HG03103 (cell line): ENCODE data around the gene UBLCP1.
A peak's percentile ranks its signal among the peaks of the same experiment; 100 is the strongest.
"Not testable (repeated sequence)": the region's sequence is repeated elsewhere in the genome, so short reads cannot be mapped to it uniquely, and the experiment has no call there.

ENCODE experiments used
- ATAC-seq: cut with Tn5 transposase; IDR thresholded peaks from one replicate; pipeline ENCODE4 v1.9.1; 2021; ENCODE audit warnings: low read depth; ENCODE audit not compliant: unreplicated experiment

UBLCP1 gene, protein sequence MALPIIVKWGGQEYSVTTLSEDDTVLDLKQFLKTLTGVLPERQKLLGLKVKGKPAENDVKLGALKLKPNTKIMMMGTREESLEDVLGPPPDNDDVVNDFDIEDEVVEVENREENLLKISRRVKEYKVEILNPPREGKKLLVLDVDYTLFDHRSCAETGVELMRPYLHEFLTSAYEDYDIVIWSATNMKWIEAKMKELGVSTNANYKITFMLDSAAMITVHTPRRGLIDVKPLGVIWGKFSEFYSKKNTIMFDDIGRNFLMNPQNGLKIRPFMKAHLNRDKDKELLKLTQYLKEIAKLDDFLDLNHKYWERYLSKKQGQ

DNA sequence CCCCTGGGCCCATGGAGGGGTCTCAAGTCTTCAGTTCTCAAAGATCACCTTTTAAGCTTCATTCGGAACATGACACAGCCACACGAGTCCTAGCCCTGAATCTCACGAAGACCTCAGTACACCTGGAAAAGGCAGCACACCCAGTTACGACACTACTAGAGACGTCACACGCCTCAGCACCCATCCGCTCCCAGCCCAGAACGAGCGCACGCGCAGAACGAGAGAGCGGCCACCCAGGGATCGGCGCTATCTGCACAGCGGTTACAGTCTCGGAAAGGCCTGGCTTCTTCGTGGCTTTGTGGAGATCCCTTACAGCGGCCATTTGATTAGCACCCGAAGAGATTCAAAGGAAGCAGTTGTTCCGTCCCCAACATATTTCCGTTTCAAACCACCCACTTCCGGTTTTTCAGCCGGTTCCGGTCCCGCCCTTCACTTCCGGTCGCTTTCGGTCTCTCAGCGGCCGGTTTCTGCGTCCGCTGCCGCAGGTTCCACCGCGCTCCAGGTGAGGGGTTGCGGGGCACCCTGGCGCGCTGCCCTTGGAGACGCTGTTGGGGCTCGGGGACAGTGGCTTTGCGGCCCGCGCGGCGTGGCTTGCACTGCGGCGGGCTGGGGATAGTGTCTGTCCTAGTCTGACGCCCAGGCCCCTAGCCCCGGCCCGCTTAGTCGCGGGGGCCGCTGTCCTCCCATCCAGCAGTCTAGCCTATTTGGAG is at the start of gene UBLCP1:
Gene UBLCP1 (plus strand): TSS at position 432 of the 710 bp plus-strand sequence. CDS start 5,626 bp downstream, outside the sequence.
- peak; percentile 87 for ATAC-seq

DNA sequence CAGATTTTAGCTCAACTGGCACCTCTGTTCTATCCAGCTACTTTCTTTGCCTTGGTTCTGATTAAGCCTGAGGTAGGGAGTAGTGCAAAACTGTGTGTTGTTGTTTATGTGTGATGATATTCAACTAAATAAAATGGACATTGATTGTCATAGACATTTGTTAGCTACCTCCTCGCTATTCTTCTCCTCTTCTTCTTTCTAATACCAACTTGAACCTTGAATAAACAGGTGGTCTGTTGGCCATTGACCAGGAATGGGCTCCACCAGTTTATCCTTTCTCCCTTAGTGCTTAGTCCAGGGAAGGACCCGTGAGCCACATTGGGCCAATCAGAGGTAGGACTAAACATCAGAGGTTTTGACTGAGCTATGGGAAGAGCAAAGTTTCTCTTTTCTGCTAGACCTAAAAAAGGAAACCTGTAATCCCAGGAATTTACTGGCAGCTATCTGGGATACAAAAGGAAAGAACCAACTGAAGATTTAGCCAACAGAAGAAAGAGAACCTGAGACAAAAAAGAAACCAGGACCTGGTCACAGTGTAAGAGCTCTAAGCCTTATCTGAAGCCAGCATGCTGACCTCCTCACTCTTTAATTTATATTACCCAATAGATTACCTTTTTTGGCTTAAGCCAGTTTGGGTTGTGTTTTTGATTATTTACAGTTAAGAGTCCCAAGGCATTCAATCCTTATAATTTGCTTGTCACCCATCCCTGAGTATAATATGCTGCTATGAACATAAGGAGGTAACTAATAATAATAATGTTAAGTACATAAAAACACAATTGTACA is 48.4 kb upstream of the UBLCP1 start:
- no peak for ATAC-seq

DNA sequence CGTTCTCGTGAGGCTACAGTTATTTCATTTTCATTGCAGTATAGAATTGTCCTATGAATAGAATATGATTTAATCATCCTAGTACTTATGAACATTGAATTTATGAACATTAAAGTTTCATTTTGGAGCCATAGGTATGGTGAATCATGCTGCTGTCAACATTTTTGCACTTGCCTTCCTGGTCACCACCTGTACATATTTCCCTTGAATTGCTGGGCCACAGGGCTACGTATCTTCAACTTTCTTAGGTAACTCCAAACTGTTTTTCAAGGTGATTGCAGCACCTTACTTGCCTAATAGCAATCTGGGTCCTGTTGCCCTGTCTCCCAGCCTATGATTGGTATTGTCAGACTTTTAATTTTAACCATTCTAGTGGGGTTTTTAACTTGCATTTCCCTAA is 47.2 kb upstream of the UBLCP1 start:
- no peak for ATAC-seq

DNA sequence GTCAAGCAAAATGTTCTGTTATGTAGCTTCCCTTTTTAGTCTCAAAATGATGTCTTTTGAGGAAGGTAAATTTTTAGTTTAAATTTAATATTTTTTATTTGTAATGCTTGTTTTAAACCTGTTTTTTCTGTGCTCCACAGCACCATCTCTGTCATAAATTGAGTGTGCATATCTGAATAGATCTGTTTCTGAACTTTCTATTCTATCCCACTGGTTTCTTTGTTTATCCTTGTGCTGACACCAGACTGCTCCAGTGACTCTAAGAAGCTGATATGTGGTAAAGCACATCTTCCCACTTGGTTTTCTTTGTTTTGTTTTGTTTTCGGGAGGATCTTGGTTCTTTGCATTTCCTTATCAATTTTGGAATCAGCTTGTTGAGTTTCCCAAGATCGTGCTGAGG is 46.6 kb upstream of the UBLCP1 start:
- no peak for ATAC-seq

DNA sequence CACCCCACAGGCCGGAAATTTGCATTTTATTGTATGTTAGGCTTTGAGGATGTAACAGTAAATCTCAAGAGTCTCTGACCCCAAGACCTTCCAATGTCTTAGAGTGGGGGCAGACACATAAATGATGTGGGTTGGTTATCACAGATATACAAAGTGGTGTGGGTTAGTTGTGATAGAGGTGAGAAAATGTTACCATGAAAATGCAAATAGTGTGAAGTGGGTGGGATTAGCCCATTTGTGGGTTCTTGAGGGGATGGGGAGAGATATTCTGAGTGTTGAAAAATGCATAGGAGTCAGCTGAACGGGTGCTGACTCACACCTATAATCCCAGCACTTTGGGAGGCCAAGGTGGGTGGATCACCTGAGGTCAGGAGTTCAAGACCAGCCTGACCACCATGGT is 45.9 kb upstream of the UBLCP1 start:
- no peak for ATAC-seq

DNA sequence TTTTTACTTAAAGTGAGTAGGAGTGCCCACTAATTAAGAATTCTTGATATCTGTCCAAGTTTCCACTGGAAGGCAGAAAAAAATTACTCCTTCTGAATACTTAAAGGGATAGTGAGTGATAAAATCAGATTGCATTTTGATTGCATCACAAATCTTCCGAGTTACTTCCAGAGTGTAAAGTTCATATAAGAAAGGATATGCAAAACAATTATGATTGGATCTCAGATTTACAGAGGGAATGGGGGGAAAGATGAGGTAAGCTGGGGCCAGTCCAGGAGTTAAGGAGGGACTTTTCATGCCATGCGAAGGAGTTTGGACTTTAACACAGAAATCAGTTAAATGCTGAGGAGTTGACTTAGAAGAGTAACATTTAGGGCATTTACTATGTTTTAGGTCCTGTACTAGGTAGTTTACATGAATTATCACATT is 44.5 kb upstream of the UBLCP1 start:
- no peak for ATAC-seq

DNA sequence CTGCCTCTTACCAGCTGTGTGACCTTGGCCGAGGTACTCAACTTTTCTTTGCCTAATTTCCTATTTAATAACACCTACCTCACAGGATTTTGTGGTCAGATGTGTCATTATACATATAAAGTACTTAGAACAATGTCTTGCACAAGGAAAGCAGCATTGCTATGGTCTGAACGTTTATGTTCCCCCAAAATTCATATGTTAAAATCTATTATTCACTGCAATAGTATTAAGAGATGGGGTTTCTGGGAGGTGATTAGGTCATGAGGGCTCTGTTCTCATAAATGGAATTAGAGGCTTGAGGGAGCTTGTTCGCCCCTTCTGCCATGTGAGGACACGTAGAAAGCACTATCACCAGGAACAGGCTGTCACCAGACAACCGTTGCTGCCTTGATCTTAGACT is 42.9 kb upstream of the UBLCP1 start:
- no peak for ATAC-seq

DNA sequence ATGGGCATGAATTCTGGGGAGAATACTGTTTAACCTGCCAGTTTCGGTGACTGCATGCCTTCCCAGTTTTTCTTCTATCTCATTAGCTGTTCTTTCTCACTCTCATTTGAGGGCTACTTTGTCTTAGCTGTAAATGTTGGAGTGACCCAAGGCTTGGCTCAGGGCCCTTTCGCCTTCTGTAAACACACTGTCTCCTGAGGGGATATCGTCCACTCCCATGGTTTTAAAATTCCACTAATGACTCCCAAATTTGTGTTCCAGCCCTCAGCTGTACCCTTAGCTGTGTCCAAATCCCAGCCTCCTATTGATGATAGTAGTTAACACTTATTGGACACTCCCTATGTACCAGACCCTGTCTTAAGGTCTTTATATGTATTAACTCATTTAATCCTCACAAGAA is 39.6 kb upstream of the UBLCP1 start:
- ATAC-seq, result no peak

DNA sequence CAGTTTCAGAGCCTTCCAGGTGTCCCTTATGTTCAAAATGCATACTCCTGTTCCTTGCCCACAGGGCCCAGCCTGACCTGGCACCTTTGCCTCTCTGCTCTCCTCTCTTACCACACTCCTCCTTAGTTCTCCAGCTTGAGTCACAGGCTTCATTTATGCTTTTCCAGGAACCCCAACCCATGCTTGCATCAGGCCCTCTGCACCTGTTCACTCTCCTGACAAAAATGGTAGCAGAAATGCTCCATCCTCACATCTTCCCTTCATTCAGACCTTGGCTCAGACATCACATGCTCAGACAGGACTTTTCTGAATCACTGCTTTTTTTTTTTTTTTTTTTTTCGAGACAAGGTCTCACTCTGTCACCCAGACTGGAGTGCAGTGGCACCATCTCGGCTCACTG is 38.6 kb upstream of the UBLCP1 start:
- ATAC-seq, result no peak

DNA sequence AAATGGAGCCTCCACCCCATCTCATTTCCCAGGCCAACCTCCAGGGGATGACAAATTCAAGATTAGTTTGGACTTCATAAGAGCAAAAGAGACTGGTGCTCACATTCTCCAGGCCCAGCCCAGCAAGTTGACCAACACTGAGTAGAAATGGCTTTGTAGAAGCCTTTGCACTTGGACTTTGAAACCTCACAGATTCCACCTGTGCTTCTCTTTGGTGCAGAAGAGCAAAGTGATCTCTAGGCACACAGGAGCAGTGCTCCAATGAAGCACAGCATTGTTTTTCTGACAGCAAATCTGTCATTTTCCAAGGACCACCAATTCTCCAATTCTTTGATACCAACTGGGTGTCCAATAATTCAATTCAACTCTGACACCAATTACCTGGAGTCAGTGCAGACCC is 36.6 kb upstream of the UBLCP1 start:
- ATAC-seq, result no peak

DNA sequence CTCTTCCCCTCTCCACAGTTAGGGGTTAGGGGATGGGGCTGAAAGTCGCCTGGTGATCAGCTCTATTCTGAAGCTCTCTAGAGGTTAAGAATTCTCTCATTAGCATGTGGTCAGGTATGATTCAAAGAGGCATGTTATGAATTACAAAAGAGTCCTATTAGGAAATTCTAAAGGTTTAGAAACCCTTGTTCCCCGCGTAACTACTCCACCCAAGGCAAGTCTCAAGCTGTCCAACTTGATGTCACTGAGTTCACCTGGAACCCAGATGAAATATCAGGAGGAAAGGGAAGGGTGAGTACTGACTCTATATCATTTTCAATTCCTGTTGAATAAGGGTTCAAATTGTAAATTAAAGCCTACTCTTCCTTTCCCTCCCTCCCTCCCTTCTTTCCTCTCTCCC is 35.6 kb upstream of the UBLCP1 start:
- no peak for ATAC-seq

DNA sequence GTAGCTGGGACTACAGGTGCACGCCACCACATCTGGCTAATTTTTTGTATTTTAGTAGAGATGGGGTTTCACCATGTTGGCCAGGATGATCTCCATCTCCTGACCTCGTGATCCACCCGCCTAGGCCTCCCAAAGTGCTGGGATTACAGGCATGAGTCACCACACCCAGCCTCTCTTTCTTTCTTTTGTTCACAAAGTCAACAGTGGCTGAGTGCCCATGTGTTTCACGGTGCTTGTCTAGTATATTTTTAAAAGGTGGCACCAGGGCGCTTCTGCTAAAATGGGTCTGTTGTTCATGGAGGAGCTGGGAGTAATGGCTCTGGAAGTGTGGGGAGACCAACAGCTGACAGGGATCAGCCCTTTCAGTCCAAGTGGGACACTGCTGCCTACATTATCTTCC is 35.0 kb upstream of the UBLCP1 start:
- not testable (repeated sequence) for ATAC-seq

DNA sequence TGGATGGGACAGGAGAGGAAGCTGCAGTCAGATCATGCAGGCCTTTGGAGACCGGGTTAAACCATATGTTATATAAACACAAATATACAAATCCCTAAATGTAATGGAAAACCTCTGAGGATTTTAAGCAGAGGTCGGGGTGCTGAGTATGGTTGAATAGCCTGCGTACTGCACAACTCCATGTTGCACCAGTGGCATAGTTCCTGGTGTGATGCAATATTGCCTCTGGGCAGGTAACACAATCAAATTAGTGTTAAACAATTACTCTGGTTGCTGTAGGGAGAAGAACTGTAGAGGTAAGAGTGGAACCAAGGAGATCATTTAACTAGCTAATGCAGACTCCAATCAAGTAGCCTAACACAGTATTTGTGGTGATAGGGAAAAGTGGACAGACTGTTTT is 32.4 kb upstream of the UBLCP1 start:
- no peak for ATAC-seq

DNA sequence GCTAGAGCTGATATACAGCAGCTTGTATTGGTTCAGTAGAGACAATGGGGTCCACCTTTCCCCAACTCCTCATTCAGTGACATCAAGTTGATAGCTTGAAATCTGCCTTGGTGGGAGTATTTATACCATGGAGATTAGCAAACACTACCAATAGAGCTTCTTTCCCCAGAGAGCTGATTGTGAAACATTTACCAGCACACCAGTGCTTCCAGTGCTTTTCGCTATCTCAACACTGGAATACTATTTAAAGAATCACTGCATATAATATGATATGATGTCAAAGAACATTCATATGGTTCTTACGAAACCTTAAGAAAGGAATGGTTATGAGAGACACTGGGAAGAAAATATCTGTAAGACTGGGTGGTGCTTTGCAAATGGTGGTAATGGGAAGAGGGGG is 31.9 kb upstream of the UBLCP1 start:
- ATAC-seq, result no peak

DNA sequence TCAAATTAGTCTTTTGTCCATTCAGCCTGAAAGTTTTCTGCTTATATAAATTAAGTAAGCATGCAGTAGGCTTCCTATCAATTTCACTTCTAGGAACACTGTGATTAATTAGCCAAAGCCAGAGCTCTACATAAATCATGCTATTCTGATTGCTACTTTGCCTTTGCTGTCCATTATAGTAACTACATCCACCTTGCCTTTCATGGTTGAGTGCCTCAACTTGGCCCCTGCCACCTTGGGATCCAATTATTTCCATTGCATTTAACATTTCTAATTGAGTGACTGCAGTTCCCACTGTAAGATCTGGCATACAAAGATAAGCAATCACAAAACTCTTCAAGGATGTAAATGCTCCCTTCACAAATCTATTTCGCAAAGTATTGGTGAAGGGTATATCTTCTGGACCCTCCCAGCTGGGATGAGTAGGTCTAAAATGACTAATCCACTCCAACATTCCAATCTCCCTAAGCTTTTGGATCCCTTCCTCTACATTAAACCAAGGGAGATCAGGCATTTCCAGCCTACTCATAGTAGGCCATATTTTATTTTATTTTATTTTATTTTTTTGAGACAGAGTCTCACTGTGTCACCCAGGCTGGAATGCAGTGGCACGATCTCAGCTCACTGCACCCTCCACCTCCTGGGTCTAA is 27.1 kb upstream of the UBLCP1 start:
- ATAC-seq, result not testable (repeated sequence)

DNA sequence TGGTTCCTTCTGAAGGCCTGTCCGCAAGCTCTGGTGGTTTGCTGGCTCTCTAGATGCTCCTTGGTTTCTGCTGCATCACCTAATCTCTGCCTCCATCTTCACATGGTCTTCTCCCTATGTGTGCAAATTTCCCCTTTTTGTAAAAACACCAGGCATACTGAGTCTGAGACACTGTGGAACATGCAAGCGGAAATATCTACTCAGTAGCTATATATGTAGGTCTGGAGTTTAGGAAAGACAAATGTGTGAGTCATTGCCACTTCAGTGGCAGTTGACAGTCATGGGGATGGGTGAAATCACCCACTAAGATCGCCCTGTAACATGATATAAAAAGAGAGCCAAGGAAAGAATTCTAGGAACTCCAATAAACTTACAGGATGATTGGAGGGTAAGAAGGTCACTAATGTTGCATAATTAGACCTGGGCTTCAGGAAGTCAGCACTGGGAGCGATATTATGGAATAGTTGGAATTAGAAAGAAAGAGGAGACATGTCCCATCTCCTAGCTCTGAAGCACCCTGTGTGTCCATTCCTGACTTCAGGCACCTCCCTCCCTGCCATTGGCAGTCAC is 22.7 kb upstream of the UBLCP1 start:
- ATAC-seq, result no peak

DNA sequence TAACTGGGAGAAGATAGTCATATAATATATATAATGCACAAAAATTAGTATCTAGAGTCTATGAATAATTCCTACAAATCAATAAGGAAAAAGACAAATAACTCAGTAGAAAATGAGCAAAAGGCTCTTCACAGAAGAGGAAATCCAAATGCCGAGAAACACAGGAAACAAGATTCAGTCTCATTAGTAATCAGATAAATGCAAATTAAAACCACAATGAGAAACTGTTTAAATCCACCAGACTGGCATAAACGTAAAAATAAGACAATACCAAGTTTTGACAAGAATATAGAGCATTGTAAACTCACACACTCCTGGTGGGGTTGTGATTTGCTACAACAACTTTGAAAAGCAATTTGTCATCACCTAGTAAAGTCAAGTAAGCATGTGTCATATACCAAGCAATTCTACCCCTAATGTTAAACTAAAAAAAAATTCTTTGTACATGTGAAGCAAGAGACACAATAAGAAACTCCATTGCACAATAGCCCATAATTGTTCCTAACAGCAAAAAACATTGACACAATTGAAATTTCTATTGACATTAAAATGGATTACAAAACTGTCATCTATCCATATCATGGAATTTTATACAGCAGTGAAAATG is 21.0 kb upstream of the UBLCP1 start:
- ATAC-seq, result no peak

DNA sequence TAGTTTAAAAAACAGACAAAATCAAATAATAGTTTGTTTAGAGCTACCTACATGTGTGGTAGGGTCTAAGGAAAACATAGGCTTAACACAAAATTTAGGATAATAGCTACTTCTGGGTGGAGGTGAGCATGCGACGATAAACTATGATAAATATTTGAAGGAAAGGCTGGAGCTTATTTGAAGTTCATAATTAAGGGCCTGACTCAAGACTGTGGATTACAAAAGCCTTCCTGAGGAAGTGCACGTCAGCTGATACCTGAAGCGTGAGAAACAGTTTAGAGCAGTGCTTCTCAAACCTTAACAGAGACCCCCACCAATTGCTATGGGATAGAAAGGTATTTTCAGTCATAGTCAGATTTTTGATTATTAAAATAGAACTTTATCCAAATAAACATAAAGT is 20.4 kb upstream of the UBLCP1 start:
- ATAC-seq, result no peak

DNA sequence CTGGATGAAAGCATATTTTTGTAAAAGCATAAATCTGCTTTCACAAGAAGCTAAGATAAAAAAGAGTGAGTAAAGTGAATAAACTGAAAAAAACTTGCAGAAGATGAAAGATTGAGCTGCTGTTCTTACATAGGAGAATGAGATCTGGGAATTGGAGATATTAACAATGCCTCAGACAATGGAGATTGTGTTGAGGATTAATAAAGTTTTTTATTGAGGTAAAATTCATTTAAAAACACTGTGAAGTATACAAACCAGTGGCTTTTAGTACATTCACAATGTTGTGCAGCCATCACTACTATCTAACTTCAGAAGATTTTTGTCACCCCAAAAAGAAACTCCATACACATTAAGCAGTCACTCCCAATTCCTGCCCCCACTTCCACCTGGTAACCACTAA is 19.7 kb upstream of the UBLCP1 start:
- ATAC-seq, result no peak

DNA sequence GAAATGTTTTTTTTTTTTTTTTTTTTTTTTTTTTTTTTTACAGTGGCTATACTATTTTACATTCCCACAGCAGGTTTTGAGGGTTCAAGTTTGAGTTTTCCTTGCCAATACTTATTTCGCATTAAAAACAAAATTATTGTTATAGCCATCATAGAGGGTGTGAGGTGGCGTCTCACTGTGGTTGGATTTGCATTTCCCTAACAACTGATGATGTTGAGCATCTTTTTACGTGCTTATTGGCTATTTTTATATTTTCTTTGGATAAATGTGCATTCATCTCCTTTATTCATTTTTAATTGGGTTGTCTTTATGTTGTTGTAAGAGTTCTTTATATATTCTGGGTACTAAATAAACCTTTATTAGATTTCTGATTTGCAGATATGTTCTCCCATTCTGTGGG is 18.9 kb upstream of the UBLCP1 start:
- ATAC-seq, result no peak
